GM19438 (cell line): ENCODE data around the gene SIGLEC9.

Experiments
- ATAC-seq: cut with Tn5 transposase; IDR thresholded peaks from one replicate; pipeline ENCODE4 v1.9.1; 2021; ENCODE audit warnings: low read depth; ENCODE audit not compliant: unreplicated experiment

Gene SIGLEC9

DNA sequence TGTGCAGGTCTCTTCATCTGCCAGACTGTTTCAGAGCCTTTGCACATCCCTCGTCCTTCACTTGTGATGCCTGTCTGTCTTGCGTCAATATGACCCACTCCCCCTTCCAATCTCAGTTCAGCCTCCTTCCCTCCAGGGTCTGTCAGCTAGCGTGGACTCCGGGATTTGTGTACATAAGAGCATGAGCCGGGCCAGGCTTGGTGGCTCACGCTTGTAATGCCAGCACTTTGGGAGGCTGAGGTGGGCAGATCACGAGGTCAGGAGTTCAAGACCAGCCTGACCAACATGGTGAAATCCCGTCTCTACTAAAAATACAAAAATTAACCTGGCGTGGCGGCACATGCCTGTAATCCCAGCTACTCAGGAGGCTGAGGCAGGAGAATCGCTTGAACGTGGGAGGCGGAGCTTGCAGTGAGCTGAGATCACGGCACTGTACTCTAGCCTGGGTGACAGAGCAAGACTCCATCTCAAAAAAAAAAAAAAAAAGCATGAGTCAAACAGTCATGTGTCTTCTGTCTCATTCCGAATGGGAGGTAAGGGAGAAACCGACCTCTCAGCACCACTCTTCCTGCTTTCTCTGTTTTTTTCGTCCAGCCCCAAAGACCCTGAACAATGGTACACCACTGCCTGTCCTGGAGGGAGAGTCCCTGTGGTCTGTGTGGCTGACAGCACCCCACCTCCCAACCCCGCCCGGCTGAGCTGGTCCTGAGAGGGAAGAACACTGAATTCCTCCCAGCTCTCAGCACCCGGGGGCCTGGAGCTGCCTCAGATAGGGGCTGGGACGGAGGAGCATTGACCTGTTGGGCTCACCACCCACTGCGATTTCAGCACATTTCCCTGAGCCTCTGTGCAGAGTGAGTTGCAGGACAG, 2.4 kb upstream of the SIGLEC9 start:
- no peak for ATAC-seq

DNA sequence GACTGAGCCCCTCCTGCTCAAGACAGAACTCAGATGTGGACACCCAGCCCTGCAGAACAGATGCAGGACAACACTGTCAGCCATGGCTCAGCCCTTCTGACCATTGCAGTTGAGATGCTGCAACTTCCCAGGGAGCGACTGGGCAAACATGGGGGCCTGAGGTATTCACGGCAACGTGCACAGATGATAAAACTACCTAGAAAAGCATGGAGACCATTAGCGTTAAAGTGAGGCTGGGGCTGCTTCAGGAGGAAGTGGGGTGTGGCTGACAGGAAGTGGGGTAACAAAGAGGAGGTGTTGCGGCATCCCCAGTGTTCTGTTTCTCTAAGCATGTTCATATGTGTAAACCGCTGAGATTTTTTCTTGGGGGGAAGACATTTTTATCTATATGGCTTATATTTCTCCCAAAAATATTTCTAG, 1.3 kb upstream of the SIGLEC9 start:
- ATAC-seq = no peak

DNA sequence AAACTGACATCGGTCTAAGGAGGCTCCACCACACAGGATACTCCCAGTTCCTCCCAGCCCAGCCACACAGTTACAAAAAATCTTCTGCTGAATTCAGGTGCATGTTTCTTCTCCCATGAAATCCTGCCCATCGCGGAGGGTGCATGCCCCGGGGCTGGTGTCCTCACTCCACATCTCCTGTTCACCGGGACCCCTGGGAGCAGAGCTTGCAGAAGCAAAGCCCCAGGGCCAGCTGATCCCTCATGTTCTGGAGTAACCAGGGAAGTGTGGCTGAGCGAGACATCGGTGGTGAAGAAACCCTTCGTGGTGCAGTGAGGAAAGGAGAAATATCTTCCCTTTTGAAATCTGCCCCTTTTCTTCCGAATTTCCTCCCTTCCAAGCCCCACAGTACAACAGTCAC, 904 bp upstream of the SIGLEC9 start:
- ATAC-seq = no peak

DNA sequence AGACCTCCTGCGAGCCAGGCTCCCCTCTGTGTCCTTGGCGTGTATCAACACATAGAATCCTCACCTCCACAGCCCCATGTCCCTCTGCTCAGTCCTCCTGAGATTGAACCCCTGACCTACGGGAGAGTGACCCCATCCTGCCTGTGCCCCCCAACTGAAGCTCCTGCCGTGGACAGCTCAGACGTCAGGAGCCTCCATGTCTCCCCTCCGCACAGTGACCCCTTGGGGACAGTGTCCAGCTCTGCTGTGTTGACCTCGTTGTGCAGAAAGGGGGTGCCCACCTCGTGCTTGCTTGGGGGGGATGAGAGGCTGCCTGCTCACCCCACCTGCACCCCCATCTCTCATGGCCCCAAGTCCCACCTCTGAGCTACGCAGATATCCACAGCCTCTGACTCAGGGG, 490 bp upstream of the SIGLEC9 start:
- ATAC-seq = no peak

DNA sequence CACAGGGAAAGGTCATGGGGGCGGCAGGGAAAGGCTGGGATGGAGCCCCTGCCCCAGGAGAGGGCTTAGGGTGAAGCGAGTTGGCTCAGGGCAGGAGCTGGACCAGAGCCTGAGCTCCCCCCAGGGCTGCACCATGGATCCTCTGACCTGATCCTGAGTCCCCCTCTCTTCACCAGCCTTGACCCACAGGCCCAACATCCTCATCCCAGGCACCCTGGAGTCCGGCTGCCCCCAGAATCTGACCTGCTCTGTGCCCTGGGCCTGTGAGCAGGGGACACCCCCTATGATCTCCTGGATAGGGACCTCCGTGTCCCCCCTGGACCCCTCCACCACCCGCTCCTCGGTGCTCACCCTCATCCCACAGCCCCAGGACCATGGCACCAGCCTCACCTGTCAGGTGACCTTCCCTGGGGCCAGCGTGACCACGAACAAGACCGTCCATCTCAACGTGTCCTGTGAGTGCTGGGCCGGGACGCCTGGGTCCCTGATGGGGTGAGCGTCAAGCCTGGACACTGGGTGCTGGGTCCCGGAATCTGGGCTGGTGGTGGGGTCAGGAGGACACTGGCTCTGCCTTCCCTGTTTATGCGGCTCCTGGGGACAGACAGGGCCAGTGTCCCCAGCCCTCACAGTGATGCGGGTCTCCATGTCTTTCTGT, 842 bp downstream of the SIGLEC9 start:
- no peak for ATAC-seq

DNA sequence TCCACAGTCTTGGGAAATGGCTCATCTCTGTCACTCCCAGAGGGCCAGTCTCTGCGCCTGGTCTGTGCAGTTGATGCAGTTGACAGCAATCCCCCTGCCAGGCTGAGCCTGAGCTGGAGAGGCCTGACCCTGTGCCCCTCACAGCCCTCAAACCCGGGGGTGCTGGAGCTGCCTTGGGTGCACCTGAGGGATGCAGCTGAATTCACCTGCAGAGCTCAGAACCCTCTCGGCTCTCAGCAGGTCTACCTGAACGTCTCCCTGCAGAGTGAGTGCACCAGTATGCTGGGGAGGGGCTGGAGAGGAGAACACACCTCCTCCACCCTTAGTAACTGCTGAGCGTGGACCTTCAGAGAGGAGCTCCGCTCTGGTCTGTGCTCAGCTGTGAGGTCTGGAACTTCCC, 2.3 kb downstream of the SIGLEC9 start:
- no peak for ATAC-seq

DNA sequence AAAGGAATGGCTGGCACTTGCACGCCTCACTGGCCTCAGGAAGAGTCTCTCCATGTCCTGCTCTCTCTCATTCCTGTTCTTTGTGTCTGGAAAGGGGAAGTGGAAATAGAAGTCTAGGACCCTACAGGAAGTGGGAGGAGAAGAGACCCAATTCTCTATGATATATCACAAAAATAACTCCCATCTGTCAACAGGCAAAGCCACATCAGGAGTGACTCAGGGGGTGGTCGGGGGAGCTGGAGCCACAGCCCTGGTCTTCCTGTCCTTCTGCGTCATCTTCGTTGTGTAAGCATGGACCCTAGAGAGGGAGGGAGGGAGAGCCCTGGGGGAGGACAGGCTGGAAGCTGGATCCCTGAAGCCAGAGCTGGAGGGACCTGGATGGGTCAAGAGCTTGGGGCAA, 3.0 kb downstream of the SIGLEC9 start:
- no peak for ATAC-seq

DNA sequence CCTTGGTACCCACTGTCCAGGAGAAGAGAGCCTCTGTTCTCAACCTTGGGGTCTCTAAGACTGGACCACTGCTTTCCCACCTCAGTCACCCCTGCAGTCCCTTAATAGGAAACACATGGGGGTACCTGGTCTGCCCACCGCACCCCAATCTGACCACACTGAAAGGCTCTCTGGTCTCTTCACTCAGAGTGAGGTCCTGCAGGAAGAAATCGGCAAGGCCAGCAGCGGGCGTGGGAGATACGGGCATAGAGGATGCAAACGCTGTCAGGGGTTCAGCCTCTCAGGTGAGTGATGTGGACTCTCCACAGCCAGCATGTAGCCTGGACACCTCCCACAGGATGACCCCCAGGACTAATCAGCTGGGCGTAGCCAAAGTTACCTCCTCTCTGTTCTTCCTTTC, 3.5 kb downstream of the SIGLEC9 start:
- ATAC-seq = no peak

DNA sequence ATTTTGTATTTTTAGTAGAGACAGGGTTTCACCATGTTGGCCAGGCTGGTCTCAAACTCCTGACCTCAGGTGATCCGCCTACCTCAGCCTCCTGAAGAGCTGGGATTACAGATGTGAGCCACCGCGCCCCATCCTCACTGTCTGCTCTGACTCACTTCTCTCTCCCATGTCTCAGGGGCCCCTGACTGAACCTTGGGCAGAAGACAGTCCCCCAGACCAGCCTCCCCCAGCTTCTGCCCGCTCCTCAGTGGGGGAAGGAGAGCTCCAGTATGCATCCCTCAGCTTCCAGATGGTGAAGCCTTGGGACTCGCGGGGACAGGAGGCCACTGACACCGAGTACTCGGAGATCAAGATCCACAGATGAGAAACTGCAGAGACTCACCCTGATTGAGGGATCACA, 5.0 kb downstream of the SIGLEC9 start:
- no peak for ATAC-seq

DNA sequence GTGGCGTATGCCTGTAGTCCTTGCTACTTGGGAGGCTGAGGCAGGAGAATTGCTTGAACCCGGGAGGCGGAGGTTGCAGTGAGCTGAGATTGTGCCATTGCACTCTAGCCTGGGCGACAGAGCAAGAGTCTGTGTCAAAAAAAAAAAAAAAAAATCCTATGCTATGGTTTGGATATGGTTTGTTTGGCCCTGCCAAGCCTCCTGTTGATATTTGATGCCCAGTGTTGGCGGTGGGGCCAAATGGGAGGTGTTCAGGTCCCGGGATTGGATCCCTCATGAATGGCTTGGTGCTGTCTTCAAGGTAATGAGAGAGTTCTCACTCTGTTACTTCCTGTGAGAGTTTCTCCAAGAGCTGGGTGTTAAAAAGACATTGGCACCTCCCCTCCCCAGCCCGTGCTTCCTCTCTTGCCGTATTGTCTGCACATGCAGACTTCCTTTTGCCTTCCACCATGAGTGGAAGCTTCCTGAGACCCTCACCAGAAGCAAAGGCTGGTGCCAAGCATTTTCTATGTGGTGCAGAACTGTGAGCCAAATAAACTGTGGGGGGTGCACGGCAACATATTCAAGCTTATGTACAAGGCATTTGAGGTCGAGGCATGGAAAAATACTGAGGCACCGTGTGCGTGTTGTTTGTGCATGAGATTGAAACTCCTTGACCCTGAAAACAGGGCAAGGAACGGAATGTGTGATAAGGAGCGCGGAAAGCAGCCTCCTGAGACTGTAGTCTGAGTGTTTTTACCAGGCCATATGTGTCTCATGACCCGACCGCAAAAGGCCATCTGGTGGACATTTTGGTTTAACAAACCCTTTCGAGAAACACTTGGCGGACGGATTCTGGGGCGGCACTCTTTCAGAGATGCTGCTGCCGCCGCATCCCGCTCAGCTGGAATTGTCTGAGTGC, 7.3 kb downstream of the SIGLEC9 start:
- no peak for ATAC-seq

DNA sequence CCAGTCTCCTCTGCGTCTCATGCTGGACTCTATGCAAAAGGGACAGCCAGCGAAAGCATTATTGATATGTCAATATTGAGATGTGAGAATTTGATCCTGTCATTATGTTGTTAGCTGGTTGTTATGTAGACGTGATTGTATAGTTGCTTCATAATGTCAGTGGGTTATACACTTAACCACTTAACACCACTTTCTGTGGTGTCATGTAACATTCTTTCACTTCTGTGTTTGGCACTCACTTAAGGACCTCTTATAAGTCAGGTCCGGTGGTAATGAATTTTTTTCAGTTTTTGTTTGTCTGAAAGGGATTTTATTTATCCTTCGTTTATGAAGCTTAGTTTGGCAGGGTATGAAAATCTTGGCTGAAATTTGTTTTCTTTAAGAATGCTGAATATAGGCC, 10.3 kb downstream of the SIGLEC9 start:
- no peak for ATAC-seq

DNA sequence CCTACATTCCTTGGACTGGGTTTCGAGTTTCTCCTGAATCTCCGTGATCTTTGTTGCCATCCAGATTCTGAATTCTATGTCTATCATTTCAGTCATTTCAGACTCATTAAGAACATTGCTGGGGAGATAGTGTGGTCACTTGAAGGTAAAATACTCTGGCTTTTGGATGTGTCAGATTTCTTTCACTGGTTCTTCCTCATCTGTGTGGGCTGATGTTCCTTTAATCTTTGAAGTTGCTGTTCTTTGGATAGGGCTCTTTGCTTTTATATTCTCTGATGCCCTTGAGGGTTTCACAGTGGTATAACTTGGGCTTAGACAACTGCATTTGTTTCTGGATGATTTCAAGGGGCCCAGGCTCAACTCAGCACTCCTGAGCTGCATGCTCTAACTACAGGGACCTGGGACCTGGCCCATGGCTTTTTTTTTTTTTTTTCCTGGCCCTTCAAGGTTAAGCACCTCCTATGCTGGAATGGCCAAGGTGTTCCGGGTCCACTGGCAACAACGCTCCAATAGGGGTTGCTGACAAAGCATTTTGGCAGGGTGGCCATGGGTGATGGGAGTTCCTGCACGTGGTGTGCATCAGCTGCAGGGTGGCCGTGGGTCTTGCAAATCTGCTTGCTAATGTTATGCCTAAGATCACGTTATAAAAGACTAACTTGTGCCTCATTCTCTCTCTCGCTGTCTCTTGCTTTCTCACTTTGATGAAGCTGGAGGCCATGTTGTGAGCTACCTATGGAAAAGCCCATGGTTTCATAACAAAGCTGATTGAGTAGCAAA, 11.5 kb downstream of the SIGLEC9 start:
- ATAC-seq = no peak

DNA sequence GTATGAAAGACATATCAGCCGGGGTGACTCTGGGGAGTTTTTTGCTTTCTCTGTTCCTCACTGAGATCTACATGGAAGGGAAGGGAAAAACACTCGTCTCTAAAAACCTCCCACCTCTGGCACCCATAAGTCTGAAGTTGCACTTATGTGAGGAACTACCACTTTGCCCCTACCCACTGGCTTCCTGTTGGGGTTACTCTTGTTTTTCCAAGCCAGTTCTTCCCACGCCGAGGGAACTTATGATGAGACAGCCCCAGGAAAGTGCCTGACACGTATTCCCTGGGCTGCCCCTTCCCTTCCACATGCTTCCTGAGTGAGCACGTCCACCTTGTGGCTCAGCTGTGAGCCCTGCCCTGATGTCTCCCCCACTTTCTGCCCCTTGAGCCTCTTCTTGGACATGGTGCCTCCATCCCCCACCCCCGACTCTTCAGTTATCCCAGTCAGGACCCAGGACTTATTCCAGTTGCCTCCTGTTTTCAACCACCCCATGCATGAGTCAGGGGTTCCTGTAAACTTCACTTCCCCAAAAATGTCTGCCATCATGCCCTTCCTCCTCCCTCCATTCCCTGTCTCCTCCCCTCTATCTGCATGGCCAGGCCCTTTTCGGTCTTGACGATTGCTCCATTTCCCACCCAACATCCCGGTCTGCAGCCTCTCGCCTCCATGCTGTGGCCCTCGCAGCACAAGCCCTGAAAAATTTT, 12.3 kb downstream of the SIGLEC9 start:
- no peak for ATAC-seq

DNA sequence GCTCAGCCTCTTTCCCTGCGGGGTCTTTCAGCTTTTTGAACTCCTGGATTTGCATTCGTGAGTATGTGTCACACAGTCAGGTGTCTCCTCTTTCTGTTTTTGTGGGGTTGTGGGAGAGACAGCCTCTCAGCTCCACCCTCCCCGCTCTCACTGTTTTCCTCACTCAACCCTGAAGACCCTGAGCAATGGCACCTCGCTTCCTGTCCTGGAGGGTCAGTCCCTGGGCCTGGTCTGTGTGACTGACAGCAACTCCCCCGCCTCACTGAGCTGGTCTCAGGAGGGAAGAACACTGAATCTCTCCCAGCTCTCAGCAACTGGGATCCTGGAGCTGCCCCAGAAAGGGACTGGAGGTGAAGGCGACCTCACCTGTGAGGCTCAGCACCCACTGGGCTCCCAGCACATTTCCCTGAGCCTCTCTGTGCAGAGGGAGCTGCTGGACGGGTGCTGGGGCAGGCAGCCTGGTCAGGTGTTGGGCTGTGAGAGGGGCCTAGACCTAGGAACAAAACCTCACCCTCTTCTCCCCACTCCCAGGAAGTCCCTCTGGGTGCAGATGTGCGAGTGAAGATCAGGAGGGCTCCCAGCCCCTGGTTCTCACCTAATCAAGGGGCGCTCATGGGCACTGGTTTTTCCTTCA, 13.2 kb downstream of the SIGLEC9 start:
- ATAC-seq = no peak

DNA sequence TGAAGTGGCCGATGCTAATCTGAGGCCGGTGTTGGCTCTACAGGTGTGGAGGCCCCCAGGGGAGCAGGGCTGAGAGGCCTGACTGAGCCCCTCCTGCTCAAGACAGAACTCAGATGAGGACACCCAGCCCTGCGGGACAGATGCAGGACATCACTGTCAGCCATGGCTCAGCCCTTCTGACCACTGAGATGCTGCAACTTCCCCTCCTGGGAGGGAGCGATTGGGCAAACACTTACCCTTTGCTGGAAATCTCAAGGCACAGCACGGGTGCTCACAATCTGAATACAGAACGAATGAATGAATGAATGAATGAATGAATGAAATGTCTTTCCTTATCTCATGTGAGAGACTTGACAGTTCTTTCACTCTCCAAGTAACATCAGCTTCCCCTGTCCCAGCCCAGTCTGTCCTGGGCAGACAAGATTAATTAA, 13.9 kb downstream of the SIGLEC9 start:
- ATAC-seq = no peak

DNA sequence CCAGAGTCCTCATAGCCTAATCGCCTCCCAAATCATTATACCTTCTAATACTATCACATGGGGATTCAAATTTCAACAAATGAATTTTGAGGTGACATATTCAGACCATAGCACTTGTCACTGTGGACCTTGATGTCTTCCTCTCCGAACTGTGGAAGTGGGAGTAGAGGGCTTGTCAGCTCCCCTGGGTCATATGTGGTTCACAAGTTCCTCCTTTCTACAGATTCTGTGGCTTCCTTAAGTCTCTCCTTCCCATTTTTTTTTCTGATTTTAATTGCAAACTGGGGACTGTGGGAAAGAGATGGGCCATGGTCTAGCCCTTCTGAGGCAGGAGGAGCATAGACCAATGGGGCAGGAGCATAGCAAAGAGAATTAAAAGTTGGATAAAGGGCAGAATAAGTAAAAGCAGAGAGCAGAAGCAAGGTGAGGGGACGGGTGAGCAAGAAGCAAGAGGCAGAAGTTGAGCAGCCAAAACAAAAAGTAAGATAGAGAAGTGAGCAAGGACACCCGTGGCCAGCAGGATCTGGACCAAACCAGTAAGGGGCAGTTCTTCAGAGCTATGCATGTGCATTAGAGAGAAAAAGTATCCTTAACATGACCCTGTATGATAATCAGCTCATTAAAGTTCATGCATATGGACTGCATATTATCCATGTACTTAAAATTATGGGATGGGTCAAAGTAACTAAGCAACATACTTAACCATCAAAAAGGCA, 14.8 kb downstream of the SIGLEC9 start:
- ATAC-seq = no peak

DNA sequence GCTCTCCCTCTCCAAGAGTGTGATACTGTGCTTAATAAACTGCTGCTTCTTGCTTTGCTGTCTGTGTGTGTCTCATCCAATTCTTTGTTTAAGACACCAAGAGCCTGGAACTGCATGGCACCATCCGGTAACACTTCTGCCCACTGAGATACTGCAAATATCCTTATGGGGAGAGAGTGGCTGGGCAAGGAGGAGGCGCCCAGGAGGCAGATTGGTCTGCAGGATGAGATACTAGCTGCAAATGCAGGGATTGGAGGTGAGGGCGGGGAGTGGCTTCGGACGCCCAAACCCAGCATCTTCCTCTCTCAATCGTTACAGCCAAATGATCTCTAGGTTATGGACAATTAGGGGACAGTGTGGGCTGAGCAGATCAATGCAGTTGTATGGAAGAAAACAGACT, 15.7 kb downstream of the SIGLEC9 start:
- no peak for ATAC-seq

DNA sequence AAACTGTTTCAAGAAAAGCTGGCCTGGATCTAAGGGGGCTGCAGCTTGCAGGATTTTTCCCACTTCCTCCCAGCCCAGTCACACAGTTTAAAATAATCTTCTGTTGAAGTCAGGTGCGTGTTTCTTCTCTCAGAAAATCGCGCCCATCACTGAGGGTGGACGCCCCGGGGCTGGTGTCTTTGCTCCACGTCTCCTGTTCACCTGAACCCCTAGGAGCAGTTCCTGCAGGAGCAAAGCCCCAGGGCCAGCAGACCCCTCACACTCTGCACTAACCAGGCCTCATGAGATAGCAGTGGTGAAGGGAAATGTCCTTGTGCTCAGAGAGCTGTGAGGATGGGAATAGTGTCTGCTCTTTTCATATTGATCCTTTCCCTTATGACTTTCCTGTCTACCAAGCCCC, 16.5 kb downstream of the SIGLEC9 start:
- ATAC-seq = no peak

DNA sequence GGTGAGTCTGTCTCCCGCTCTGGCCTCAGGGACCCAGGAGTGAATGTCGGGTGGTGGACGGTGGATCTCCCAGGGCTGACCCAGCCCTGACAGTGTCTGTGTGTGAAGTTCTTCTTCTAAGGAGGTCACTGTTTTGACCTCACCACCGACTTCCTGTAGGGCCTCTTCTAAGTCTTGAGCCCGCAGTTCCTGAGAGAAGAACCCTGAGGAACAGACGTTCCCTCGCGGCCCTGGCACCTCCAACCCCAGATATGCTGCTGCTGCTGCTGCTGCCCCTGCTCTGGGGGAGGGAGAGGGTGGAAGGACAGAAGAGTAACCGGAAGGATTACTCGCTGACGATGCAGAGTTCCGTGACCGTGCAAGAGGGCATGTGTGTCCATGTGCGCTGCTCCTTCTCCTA, 17.4 kb downstream of the SIGLEC9 start, which contains the start of gene SIGLEC7:
SIGLEC7 (plus strand) TSS at position 183 of the 400 bp plus-strand sequence; CDS start at position 252, 69 bp downstream.
- no peak for ATAC-seq
